Keratinocyte (primary cell): ENCODE results near the gene FAM241A. TPM values are rescaled to one million over a fixed set of nuclear protein-coding genes. Genes with fewer than 3 reads are reported as not detected.

Experiments used
- DNase-seq: peaks from one replicate; pipeline ENCODE4 v3.0.0-alpha.2; 2011; ENCODE audit warnings: low read depth, missing footprints, low spot score
- FAIRE-seq: peaks from 2 replicates; lab custom pipeline; 2011; peaks lifted over from hg19 to GRCh38; lab: Jason Lieb, UNC
- H2AFZ ChIP-seq: 2 replicates; pipeline ENCODE4 v1.6.0; 2012; ENCODE audit warnings: low read length, control low read depth, inconsistent platforms; ENCODE audit not compliant: control insufficient read depth
- H3K27ac ChIP-seq: 2 replicates; pipeline ENCODE4 v1.5.1; 2011; ENCODE audit warnings: low read length; ENCODE audit not compliant: control insufficient read depth, insufficient read depth
- H3K27me3 ChIP-seq: 3 replicates; pipeline ENCODE4 v1.6.0; 2011; ENCODE audit warnings: low read length; ENCODE audit not compliant: control insufficient read depth, insufficient read depth; ENCODE audit errors: extremely low read depth
- H3K36me3 ChIP-seq, 2 experiments: 2 replicates in 1 of 2; 3 replicates in 1 of 2; pipeline ENCODE4 v1.5.1; 2011; ENCODE audit warnings: low read length in 2 of 2, mild to moderate bottlenecking in 1 of 2; ENCODE audit not compliant: control insufficient read depth in 2 of 2, insufficient read depth in 2 of 2; ENCODE audit errors: extremely low read depth in 1 of 2
- H3K4me1 ChIP-seq: 3 replicates; pipeline ENCODE4 v1.5.1; 2011; ENCODE audit warnings: low read length; ENCODE audit not compliant: control insufficient read depth, insufficient read depth; ENCODE audit errors: extremely low read depth
- H3K4me2 ChIP-seq: 3 replicates; pipeline ENCODE4 v1.6.0; 2011; ENCODE audit warnings: low read depth, low read length; ENCODE audit not compliant: control insufficient read depth, insufficient read depth; ENCODE audit errors: extremely low read depth
- H3K4me3 ChIP-seq, 3 experiments: fragments of 200-600 bp in 1 of 3; sonication (generic) in 1 of 3; 2 replicates in 2 of 3; 3 replicates in 1 of 3; pipeline ENCODE4 v1.5.1; 2011 to 2016; ENCODE audit warnings: low read length in 3 of 3, mild to moderate bottlenecking in 3 of 3, control low read depth in 2 of 3, inconsistent platforms in 1 of 3, low read depth in 1 of 3, mixed read lengths in 1 of 3, mixed run types in 1 of 3, moderate library complexity in 1 of 3; ENCODE audit not compliant: control insufficient read depth in 2 of 3, insufficient read depth in 2 of 3; ENCODE audit errors: extremely low read depth in 1 of 3
- H3K79me2 ChIP-seq: 2 replicates; pipeline ENCODE4 v1.6.0; 2012; ENCODE audit warnings: low read length; ENCODE audit not compliant: control insufficient read depth, insufficient read depth
- H3K9ac ChIP-seq: 3 replicates; pipeline ENCODE4 v1.6.0; 2011; ENCODE audit warnings: low read length; ENCODE audit not compliant: control insufficient read depth, insufficient read depth; ENCODE audit errors: extremely low read depth
- H3K9me1 ChIP-seq: 3 replicates; pipeline ENCODE4 v1.6.0; 2011; ENCODE audit warnings: low read length; ENCODE audit not compliant: control insufficient read depth, insufficient read depth; ENCODE audit errors: extremely low read depth
- H3K9me3 ChIP-seq: 2 replicates; pipeline ENCODE4 v1.5.1; 2012; ENCODE audit warnings: low read depth, low read length; ENCODE audit not compliant: control insufficient read depth
- H4K20me1 ChIP-seq: 3 replicates; pipeline ENCODE4 v1.6.0; 2011; ENCODE audit warnings: low read length; ENCODE audit not compliant: control insufficient read depth, insufficient read depth; ENCODE audit errors: extremely low read depth
- CTCF ChIP-seq, 3 experiments: IDR thresholded peaks in 1 of 3; conservative IDR thresholded peaks in 1 of 3; optimal IDR thresholded peaks in 1 of 3; 2 replicates in 2 of 3; 3 replicates in 1 of 3; pipeline versions ENCODE3 to v1.5.1; 2011; ENCODE audit warnings: low read length in 3 of 3, mild to moderate bottlenecking in 3 of 3, moderate library complexity in 2 of 3, control low read depth in 1 of 3, inconsistent platforms in 1 of 3; ENCODE audit not compliant: insufficient read depth in 2 of 3; ENCODE audit errors: extremely low read depth in 1 of 3
- EZH2 ChIP-seq: IDR thresholded peaks from one replicate; pipeline ENCODE4 v1.6.1; 2012; ENCODE audit warnings: inconsistent platforms, mild to moderate bottlenecking, low read length, moderate library complexity
- dilution Hi-C: fragments of 300-500 bp; cut with MboI; formaldehyde crosslinking; loops from one replicate; pipeline ENCODE4 v1.7.0; 2020; ENCODE audit warnings: low sequenced_read_pairs; ENCODE audit not compliant: extremely low pct_ligation_motif_present
- polyA plus RNA-seq, 5 experiments: library from polyadenylated mRNA; depleted of rRNA in 3 of 5; stranded (reverse) in 3 of 5; stranded (forward) in 1 of 5; unstranded in 1 of 5; fragments of >200 nt; gene quantifications; 1 replicate in 1 of 5; 2 replicates in 3 of 5; 3 replicates in 1 of 5; pipeline versions ENCODE4 v1.2.1 to v1.2.3, GENCODE V29; 2011 to 2012; ENCODE audit warnings: missing spikeins in 2 of 5, low read depth in 1 of 5, low replicate concordance in 1 of 5

Gene FAM241A
- polyA plus RNA-seq, 1 donor (not counting 4 experiments of a cell fraction or from before 2014, with no cell fraction given) = 2.9 TPM

GRCh38 chr4:112143781-112144180 is 1.5 kb upstream of the FAM241A start:
- H3K27ac ChIP-seq = no peak overlapping the region
- FAIRE-seq = no peak
- no peak overlapping the region for H3K4me3 ChIP-seq
- H3K9ac ChIP-seq = no peak overlapping the region
- no peaks in the 10 kb centered on the region for H3K4me1 ChIP-seq
- no peaks in the 10 kb centered on the region for H3K9me3 ChIP-seq
- no peaks in the 10 kb centered on the region for H4K20me1 ChIP-seq
- no peak overlapping the region for H2AFZ ChIP-seq
- H3K4me2 ChIP-seq = no peak overlapping the region
- dilution Hi-C loops = no loop called here
- no peaks in the 10 kb centered on the region for H3K36me3 ChIP-seq
- no peak for TF ChIP-seq EZH2
- no peak for TF ChIP-seq CTCF (optimal IDR thresholded peaks at IDR 0.05 in 1 of 3, IDR thresholded peaks at IDR 0.05 in 1 of 3, conservative IDR thresholded peaks at IDR 0.05 in 1 of 3; ENCODE audit: extremely low read depth in 1 of 3, insufficient read depth in 2 of 3, low read length in 3 of 3)
- H3K27me3 ChIP-seq = no peaks in the 10 kb centered on the region
- DNase-seq = no peak
- peaks cover 18% of the 10 kb centered on the region for H3K79me2 ChIP-seq
- no peaks in the 10 kb centered on the region for H3K9me1 ChIP-seq

- Histone ChIP-seq H3K4me1 (no peaks in the 10 kb centered on the region), H3K79me2 (peaks cover 18% of the 10 kb centered on the region), H3K4me2 (no peak overlapping the region), H3K36me3 (no peaks in the 10 kb centered on the region), H2AFZ (peak overlapping the region; percentile 49), H3K4me3 (peak overlapping the region in 2 of 3 experiments; percentile 39 to 83), H3K9me3 (no peaks in the 10 kb centered on the region), H3K27me3 (no peaks in the 10 kb centered on the region), H3K27ac (no peak overlapping the region), H3K9me1 (no peaks in the 10 kb centered on the region), H4K20me1 (no peaks in the 10 kb centered on the region), H3K9ac (no peak overlapping the region)
- no peak for FAIRE-seq
- DNase-seq = peak; percentile 11
- no peak for TF ChIP-seq EZH2
- no peak for TF ChIP-seq CTCF (optimal IDR thresholded peaks at IDR 0.05 in 1 of 3, IDR thresholded peaks at IDR 0.05 in 1 of 3, conservative IDR thresholded peaks at IDR 0.05 in 1 of 3; ENCODE audit: extremely low read depth in 1 of 3, insufficient read depth in 2 of 3, low read length in 3 of 3)
- dilution Hi-C loops = no loop called here
These were observed 518 bp upstream of the FAM241A start for GRCh38 chr4:112144546-112145325.
